ENCODE results near the gene DLEC1. TPM values are rescaled to one million over a fixed set of nuclear protein-coding genes. Genes with fewer than 3 reads are reported as not detected.

Gene DLEC1
- total RNA-seq, 2 experiments from 2014 or later = 0.19 to 0.46 TPM

DNA sequence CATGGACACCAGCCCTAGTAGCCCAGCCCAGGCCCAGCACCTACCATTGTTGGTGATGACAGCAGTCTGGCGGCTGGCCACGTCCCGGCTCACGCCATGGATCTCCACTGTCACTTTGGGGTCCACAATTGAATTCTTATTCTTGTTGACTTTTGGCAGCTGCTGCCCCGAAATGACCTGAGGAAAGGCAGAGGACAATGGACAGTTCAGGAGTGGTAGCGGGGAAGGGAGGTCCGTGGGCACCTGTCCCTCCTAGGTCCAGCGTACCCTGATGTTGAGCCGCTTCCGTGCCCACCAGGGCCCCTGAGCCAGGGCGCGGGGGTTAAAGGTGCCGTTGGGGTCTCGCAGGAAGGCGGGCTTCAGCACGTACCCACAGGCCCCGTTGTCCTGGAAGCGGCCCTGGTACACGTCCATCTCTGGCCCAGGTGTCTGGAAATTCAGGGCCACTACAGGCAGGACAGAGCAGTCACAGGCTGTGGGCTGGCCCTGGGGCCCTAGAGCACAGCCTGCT, 30.8 kb upstream of the DLEC1 start:
- no peak overlapping the region for H3K27ac Mint-ChIP-seq
- no peak overlapping the region for H3K4me3 Mint-ChIP-seq
- no peaks in the 10 kb centered on the region for H3K9me3 Mint-ChIP-seq (ENCODE audit: low read depth)
- peaks cover 6% of the 10 kb centered on the region for H3K36me3 Mint-ChIP-seq (ENCODE audit: low read depth)
- ChIA-PET CTCF (no interaction called here), POLR2A (no interaction called here)
- peaks cover 5% of the 10 kb centered on the region for H3K4me1 Mint-ChIP-seq
- DNase-seq (no peak), ATAC-seq (no peak)
- no peaks in the 10 kb centered on the region for H3K27me3 Mint-ChIP-seq
- intact Hi-C loops (cut with DNase I, micrococcal nuclease) = no loop called here

DNA sequence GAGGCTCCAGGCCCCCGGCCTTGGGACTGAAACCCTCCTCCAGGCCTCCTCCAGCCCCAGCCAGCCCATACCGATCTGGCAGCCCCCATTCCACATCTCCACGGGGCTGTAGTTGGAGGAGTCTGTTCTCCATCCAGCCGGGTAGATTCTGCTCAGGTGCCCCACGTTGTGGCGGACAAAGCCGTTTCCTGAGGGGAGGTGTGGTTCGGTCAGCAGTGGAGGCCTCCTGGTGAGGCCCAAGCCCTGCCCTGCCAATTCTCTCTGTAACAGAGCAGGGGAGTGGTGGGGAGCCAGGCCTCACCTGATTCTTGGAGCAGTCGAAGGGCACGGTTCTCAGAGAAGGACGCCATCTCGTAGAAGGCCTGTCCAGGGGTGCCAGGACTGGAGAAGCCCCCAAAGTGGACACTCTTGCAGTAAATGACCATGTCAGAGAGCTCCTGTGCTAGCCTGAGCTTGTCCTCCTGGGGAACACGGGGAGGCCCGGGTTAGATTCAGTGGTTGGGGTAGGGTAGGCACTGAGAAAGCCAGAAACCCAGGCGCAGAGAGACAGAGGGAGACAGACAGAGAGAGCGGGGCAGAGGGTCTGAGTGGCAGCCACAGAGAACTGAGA, 29.9 kb upstream of the DLEC1 start:
- CTCF ChIA-PET = interaction anchor here (0.7 kb wide), 1 partner anchor 326 kb away, joined by 3 read pairs; no protein-coding TSS in a partner anchor
- POLR2A ChIA-PET = no interaction called here
- no peak for DNase-seq
- Mint-ChIP-seq H3K4me1 (peaks cover 5% of the 10 kb centered on the region), H3K27me3 (no peaks in the 10 kb centered on the region), H3K9me3 (ENCODE audit: low read depth) (no peaks in the 10 kb centered on the region), H3K27ac (no peak overlapping the region), H3K4me3 (no peak overlapping the region), H3K36me3 (ENCODE audit: low read depth) (peaks cover 6% of the 10 kb centered on the region)
- ATAC-seq = no peak
- intact Hi-C loops (cut with DNase I, micrococcal nuclease) = no loop called here

DNA sequence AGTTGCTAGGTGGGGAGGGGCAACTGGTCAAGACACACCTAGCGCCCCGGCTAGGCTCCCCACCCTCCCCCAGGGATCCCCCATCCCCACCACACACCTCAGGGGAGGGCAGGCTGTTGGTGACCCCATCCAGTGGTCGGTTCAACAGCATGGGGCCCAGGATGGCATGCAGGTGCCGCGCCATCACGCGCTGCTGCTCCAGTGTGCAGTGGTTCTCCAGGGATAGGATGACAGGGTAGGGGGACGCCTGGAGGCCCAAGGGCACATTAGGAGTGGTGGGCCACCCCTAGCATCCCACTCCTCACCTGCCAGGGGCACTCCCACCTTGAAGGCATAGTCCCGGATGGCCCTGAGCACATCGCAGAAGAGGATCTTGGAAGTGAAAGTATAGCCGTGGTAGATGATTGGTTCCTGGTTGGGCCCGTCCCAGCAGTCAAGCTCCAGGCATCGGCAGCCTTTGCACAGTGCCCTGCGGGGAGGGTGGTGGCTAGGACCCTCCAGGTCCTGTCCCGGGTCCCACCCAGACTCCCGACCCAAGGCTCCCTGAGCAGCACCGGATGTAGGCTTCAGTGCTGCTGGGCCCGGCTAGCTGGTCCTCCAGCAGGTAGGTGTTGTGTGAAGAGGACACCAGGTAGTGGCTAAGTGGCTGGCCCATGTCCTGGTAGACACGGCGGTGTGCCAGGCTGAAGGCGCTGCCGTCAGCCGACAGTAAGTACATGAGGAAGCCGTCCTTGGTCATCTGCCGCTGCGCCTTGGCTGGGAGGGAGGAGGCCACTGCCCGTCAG, 29.0 kb upstream of the DLEC1 start:
- ATAC-seq (no peak), DNase-seq (no peak)
- ChIA-PET CTCF (no interaction called here), POLR2A (no interaction called here)
- Mint-ChIP-seq H3K27ac (no peak overlapping the region), H3K27me3 (no peaks in the 10 kb centered on the region), H3K4me3 (no peak overlapping the region), H3K36me3 (ENCODE audit: low read depth) (no peaks in the 10 kb centered on the region), H3K4me1 (no peaks in the 10 kb centered on the region), H3K9me3 (ENCODE audit: low read depth) (no peaks in the 10 kb centered on the region)
- intact Hi-C loops (cut with DNase I, micrococcal nuclease) = no loop called here

DNA sequence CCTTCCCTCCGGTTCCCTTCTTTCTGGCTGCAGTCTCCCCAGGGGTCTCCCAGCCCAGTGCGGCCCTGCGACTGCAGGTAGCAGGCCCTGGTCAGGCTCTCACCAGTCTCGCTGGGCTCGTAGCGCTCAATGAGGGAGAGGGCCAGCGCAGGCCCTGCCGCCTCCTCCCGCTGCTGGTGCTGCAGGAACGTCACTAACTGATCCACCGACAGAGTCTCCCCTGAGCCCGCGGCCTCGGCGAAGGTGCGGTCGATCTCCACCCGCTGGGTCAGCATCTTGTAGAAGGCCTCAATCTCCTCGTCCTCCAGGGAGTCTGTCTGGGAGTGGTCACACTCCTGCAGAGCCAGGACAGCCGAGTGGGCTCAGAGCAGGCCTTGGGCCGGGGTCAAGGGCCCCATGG, 27.9 kb upstream of the DLEC1 start:
- ATAC-seq (no peak), DNase-seq (no peak)
- peaks cover 2% of the 10 kb centered on the region for H3K9me3 Mint-ChIP-seq (ENCODE audit: low read depth)
- intact Hi-C loops (cut with DNase I, micrococcal nuclease) = no loop called here
- H3K4me1 Mint-ChIP-seq = no peaks in the 10 kb centered on the region
- H3K36me3 Mint-ChIP-seq (ENCODE audit: low read depth) = peaks cover 9% of the 10 kb centered on the region
- POLR2A ChIA-PET = no interaction called here
- H3K27ac Mint-ChIP-seq = no peak overlapping the region
- no peaks in the 10 kb centered on the region for H3K27me3 Mint-ChIP-seq
- H3K4me3 Mint-ChIP-seq = no peak overlapping the region
- CTCF ChIA-PET = interaction anchor here (0.7 kb wide), 1 partner anchor 10 kb away, joined by 3 read pairs; no protein-coding TSS in a partner anchor

DNA sequence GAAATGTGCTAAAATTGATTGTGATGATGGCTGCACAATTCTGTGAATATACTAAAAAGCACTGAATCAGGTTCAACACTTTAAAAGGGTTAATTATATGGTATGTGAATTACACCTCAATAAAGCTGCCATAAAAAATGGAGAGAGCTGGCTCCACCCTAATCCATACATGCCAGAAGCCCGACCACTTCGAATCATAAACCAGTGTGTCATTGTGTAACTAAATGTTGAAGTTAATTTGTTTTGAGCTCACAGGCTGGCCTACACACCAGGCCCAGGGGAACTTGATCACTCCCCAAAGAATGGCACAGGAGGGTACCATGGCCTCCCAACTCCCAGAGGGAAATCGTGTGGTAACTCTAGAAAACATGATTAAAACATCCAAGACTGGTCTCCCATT, 23.5 kb upstream of the DLEC1 start:
- intact Hi-C loops (cut with DNase I, micrococcal nuclease) = no loop called here
- ChIA-PET POLR2A (no interaction called here), CTCF (no interaction called here)
- Mint-ChIP-seq H3K27ac (no peak overlapping the region), H3K36me3 (ENCODE audit: low read depth) (peaks cover 23% of the 10 kb centered on the region), H3K9me3 (ENCODE audit: low read depth) (peaks cover 2% of the 10 kb centered on the region), H3K4me1 (no peaks in the 10 kb centered on the region), H3K4me3 (no peak overlapping the region), H3K27me3 (no peaks in the 10 kb centered on the region)
- DNase-seq = no peak
- ATAC-seq = no peak

DNA sequence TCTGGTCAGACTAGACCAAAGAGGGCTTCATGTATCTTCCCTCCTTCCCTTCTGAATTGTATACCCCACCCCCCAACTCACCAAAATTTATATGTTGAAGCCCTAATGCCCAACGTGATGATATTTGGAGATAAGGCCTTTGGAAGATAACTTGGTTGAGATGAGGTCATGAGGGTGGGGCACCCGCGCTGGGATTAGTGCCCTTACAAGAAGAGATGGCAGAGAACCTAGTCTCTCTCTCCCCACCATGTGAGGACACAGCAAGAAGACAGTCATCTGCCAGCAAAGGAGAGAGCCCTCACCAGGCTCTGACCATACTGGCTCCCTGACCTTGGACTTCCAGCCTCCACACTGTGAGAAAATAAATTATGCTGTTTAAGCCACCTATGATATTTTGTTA, 23.0 kb upstream of the DLEC1 start:
- H3K27me3 Mint-ChIP-seq = no peaks in the 10 kb centered on the region
- intact Hi-C loops (cut with DNase I, micrococcal nuclease) = no loop called here
- DNase-seq (no peak), ATAC-seq (no peak)
- no peak overlapping the region for H3K27ac Mint-ChIP-seq
- CTCF ChIA-PET = interaction anchor here (0.6 kb wide), 1 partner anchor 11 kb away, joined by 4 read pairs; no protein-coding TSS in a partner anchor
- POLR2A ChIA-PET = no interaction called here
- H3K36me3 Mint-ChIP-seq (ENCODE audit: low read depth) = peaks cover 23% of the 10 kb centered on the region
- H3K9me3 Mint-ChIP-seq (ENCODE audit: low read depth) = peaks cover 2% of the 10 kb centered on the region
- no peak overlapping the region for H3K4me3 Mint-ChIP-seq
- H3K4me1 Mint-ChIP-seq = no peaks in the 10 kb centered on the region

DNA sequence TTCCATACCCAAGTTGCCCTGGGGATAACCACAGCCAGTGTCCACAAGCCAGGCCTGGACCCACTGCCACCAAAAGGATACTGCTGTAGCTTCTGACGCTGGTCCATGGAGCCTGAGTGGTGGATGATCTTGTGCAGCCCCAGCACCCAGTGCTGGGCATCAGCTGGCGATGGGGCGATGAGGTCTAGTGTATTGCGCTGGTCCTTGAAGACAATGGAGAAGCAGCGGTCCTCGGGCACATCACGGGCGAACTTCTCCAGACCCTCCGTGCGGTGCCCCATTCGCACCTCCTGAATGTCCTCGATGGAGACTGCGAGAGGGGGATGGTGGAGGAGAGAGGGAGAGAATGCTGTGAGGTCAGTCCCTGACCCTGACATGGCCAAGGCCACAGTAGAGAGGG, 22.6 kb upstream of the DLEC1 start:
- Mint-ChIP-seq H3K4me3 (no peak overlapping the region), H3K27me3 (no peaks in the 10 kb centered on the region), H3K4me1 (no peaks in the 10 kb centered on the region), H3K27ac (no peak overlapping the region), H3K36me3 (ENCODE audit: low read depth) (peaks cover 23% of the 10 kb centered on the region), H3K9me3 (ENCODE audit: low read depth) (peaks cover 2% of the 10 kb centered on the region)
- intact Hi-C loops (cut with DNase I, micrococcal nuclease) = no loop called here
- DNase-seq (no peak), ATAC-seq (no peak)
- POLR2A ChIA-PET = no interaction called here
- CTCF ChIA-PET = interaction anchor here (0.6 kb wide), 1 partner anchor 11 kb away, joined by 4 read pairs; no protein-coding TSS in a partner anchor

DNA sequence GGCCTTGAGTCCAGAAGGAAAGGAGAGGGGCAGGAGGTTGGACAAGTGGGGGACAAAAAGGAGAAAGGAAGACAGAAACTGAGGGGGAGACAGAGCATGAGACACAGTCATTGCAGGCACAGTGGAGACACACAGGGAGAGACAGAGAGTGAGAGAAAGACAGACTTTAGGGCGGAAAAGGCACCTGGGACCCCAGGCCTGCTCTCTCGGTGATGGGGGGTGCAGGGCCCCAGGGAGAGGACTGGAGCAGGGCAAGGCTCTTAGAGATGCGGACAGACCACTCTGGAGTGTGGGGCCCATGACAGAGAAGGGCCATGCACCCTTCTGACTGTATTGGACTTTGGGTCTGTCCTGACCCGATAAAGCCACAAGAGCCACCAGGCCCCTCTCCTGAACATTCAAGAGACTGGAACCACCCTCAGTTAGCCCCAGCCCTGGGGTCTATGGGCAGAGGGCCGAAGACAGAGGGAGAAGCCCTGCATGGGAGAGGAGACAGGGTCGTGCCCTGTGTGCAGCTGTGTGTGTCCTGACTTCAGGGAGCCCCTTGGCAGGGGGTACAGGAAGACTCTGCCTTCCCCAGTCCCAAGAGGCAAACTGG, 22.1 kb upstream of the DLEC1 start:
- H3K27ac Mint-ChIP-seq = no peak overlapping the region
- intact Hi-C loops (cut with DNase I, micrococcal nuclease) = no loop called here
- no peaks in the 10 kb centered on the region for H3K27me3 Mint-ChIP-seq
- H3K9me3 Mint-ChIP-seq (ENCODE audit: low read depth) = peaks cover 2% of the 10 kb centered on the region
- POLR2A ChIA-PET = no interaction called here
- no peaks in the 10 kb centered on the region for H3K4me1 Mint-ChIP-seq
- CTCF ChIA-PET = interaction anchor here (0.6 kb wide), 2 partner anchors 10 to 1641 kb away, joined by 3 to 4 read pairs; no protein-coding TSS in a partner anchor
- DNase-seq (no peak), ATAC-seq (no peak)
- peaks cover 23% of the 10 kb centered on the region for H3K36me3 Mint-ChIP-seq (ENCODE audit: low read depth)
- no peak overlapping the region for H3K4me3 Mint-ChIP-seq

DNA sequence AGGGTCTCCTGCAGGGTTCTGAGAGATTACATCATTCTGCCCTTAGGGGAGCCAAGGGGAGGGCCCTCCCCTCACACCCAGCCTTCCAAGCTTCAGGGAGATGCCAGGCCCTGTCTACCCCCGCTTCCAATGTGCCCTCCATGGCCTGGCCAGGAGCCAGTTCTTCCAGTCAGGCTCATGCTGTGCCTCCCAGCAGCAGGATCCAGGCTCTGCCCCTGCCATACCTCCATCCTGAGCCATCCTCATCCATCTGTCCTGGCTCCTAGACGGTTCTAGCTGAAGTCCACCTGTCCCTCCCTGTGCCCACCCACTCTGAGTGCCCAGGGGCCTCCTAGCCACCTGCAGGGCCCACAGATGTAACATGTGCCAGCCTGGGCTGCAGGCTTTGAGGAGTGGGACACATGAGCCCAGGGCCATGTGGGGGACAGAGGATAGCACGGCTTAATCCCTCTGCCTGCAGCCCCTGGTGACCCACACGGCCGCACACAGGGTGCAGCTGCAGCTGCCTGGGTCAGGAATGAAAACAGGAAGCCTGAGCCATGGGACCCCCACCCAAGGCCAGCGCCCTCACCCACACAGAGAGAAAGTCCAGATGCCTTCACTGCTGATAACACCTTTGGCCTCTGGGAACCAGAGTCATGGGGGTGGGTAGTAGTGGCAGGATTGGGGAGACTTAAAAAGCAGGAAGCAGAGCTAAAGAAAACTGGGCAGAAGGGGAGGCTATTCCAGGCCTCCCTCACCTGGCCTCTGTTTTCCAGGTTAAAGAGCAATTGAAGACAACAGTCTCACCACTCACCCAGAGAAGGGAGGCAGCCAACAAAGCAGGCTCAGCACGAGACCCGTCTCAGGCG, 21.3 kb upstream of the DLEC1 start:
- H3K27me3 Mint-ChIP-seq = no peaks in the 10 kb centered on the region
- no peak overlapping the region for H3K4me3 Mint-ChIP-seq
- CTCF ChIA-PET = interaction anchor here (0.6 to 1.1 kb wide), 4 partner anchors 21 to 1641 kb away, joined by 3 to 6 read pairs (median 3); no protein-coding TSS in a partner anchor
- DNase-seq = no peak
- H3K9me3 Mint-ChIP-seq (ENCODE audit: low read depth) = peaks cover 2% of the 10 kb centered on the region
- peaks cover 23% of the 10 kb centered on the region for H3K36me3 Mint-ChIP-seq (ENCODE audit: low read depth)
- POLR2A ChIA-PET = no interaction called here
- intact Hi-C loops (cut with DNase I, micrococcal nuclease) = no loop called here
- no peaks in the 10 kb centered on the region for H3K4me1 Mint-ChIP-seq
- no peak for ATAC-seq
- no peak overlapping the region for H3K27ac Mint-ChIP-seq

DNA sequence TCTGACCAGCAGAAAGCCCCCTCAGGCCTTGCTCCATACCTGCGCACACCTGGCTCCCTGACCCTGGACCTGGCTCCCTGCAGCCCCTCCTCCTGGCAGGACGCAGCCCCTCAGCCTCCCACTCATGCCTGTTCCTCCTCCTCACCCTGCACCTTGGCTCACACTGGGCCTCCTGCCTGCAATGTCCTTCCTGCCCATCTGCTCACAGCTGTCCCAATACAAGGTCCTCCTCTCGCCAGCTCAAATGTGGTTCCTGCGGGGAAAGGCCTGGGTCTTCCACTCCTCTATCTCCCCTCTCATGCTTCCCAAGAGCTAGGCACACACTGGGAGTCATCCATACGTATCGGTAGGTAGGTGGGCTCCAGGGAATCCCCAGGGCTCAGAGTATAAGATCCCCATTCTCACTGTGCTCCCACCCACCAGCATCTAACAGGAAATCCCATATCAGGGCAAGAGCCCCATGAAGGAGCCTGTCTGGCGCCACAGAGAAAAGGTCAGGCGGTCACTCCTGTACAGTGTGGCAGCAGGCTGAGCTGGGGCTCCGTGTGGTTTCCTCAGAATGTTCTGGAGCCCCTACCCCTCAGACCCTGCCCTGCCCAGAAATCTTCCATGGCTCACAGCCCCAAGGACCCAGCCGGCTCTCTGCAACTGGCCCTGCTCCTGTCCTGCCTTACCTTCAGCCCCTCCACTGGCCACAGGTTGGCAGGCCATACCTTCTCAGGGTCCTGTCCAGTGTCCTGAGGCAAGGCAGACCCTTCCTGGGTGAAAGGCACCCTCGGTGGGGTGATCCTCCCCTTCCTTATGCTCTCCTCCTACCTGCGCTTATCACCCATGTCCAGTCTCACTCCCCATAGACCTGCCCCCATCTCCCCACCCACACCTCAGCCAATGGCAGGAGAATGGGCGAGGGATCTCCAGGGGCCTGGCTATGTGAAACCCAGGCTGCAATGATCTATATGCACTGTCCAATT, 20.4 kb upstream of the DLEC1 start:
- Mint-ChIP-seq H3K9me3 (ENCODE audit: low read depth) (peaks cover 2% of the 10 kb centered on the region), H3K36me3 (ENCODE audit: low read depth) (peaks cover 23% of the 10 kb centered on the region), H3K4me3 (no peak overlapping the region), H3K27me3 (no peaks in the 10 kb centered on the region), H3K4me1 (peaks cover 6% of the 10 kb centered on the region), H3K27ac (no peak overlapping the region)
- DNase-seq = peak; percentile 2
- ChIA-PET POLR2A (no interaction called here), CTCF (interaction anchor here (0.6 to 2.2 kb wide), 3 partner anchors 21 to 723 kb away, joined by 3 to 9 read pairs (median 6); no protein-coding TSS in a partner anchor)
- intact Hi-C loops (cut with DNase I, micrococcal nuclease) = no loop called here
- ATAC-seq = no peak
